Muscle of arm (tissue), 12 donors: Measurements from ENCODE around the gene ANKRD39. TPM values are rescaled to one million over a fixed set of nuclear protein-coding genes. Genes with fewer than 3 reads are reported as not detected.
"Not testable (repeated sequence)": the region's sequence is repeated elsewhere in the genome, so short reads cannot be mapped to it uniquely, and the experiment has no call there.

Experiments used
- DNase-seq: peaks from one replicate; pipeline ENCODE4 v3.0.0-alpha.2; 2013
- polyA plus RNA-seq, 12 donors: library from polyadenylated mRNA; unstranded; fragments of 120-200 nt; gene quantifications; one replicate each; pipeline ENCODE4 v1.2.1, GENCODE V29; 2013; ENCODE audit not compliant: insufficient read length in 12 of 12

ANKRD39 gene
- polyA plus RNA-seq, 12 donors, result 5.5 to 9.4 (median 7.2) TPM; not detected in 2

DNA sequence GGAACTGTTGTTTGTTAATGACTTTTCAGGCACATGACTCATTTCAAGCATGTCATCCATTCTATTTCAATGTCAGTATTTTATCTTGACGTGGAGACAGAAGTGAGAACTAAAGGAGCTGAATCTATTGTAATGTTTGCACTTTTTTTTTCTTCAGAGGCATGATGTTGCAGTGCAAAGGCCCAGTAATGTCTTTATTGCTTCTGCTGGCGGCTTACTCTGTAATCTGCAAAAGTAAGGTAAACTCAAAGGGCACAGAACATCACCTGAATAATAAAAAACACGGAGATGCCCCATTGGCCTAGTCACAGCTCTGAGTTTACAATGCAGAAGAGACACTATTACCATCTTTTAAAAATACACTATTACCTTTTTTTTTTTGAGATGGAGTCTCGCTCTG is 44.2 kb downstream of the ANKRD39 start:
- no peak for DNase-seq

DNA sequence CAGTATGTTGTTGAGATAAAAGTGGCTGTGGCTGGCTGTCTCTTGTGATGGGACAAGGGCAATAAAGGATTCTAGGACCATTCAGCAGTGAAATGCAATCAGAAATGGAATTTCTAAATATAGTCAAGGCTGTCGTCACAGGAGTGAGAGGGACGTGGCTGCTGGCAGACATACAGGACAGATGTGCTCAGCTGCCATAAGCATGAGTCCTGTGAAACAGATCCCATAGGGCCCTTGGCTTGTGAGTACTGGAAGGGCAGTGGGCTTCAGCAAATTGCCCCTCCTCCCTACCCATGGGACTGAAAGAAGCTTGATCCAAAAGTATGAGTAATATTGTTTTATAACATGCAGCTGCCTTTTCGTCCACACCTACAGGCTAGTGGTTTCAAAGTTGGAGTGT is 45.9 kb downstream of the ANKRD39 start:
- peak; percentile 86 for DNase-seq

DNA sequence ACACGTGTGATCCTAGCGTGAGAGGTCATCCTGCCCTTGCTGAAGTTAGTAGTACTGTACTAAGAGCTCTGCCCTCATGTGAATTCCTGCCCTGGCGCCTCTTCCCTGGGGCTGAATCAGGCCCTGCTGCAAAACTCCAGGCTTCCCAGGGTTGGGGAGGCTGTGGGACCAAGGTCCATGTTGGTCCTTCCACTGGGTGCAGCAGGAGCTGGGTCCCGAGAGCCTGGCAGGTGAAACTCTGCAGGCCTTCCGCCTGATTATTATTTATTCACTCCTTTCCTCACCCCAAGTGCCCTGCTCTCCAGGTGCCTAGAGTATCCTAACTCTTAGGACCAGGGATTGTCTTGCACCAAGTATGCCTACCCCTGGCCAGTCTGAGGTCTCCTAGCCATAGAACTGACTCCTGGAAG is 47.0 kb downstream of the ANKRD39 start:
- DNase-seq, result no peak

DNA sequence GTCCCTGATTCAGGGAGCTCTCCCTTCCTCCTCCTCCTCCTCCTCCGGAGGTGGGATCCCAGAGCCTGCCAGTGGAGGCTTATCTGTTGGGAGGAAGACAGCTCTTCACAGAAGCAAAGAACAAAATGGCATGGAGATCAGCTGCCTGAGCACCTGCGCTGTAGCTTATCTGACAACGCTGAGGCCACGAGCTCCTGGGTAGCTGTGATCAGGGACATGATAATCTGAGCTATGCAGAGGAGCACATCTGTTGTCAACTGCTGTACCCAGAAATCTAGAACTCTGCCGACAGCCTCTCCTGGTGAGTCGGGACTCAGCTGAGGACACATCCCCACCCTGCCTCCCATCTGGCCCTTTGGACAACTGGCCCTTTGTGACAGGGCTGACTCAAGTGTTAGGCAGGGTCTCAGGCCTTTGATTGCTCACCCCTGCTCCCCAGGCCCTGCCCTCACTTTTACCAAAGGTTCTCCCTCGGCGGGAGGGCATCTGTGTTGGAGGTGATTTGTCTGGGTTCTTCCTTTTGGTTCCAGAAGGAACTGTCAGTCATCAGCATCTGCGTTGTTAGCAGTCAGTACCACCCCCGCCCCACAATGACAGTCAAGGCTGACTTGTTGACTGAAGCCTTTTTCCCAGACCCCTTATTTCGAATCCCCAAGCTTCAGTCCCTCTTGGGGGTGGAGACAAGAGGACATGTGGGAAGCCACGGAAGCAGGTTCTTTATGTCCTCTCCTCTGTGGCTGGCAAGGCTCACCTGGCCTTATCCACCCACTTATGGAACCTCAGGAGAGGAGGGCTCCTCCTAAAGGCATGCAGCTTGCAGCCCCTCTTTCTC is 47.6 kb downstream of the ANKRD39 start:
- DNase-seq, result no peak

DNA sequence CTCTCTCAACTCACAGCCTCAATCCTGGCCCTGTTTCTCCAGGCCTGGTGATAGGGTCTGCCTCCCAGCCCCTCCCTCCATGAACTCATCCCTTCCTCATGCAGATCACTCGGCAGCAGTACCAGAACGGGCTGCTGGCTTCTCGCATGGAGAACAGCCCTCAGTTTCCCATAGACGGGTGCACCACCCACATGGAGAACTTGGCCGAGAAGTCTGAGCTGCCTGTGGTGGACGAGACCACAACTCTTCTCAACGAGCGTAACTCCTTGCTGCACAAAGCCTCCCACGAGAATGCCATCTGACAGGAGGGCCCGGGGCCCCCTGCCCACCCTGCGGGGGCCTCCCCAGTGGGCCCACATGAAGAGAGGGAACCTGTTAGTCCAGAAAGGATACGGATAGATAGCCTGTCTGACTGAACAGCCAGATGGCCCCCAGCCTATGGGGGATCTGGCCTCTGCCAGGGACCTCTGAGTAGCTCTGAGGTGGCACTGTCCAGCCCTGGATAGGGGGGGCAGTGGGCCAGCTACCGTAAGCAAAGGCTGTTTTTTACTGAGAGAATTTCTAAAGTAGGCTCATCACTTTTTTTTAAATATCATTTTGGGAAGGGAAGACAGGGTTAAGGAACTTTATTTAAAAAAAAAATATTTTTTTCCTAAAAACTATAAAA is 48.5 kb downstream of the ANKRD39 start:
- no peak for DNase-seq

DNA sequence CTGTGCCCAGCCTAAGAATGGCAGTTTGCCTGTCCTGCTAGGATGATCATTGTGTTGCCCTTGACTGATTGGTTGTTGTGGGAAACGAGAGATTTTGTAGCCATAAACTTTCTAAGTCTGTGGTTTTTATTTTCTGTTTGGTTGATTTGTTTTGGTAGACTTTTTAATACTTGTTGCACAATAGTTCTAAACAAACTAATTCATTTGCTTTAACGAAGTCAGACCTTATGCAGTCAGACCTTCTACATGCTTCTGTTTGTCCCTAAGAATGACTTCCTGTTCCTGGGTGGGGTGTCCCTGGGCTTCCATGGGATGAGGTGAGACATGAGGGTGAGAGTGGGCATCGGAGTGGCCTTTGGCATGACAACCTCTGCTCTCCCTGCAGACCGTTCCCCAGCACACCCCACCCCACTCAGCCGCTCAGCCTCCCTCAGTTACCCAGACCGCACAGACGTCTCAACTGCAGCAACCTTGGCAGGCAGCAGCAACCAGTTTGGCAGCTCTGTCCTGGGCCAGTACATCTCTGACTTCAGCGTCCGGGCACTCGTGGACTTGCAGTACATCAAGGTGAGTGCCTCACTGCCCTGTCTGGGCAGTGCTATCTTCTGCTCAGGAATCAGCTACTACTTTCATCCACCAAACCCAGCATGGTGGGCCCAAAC is 49.5 kb downstream of the ANKRD39 start:
- no peak for DNase-seq

DNA sequence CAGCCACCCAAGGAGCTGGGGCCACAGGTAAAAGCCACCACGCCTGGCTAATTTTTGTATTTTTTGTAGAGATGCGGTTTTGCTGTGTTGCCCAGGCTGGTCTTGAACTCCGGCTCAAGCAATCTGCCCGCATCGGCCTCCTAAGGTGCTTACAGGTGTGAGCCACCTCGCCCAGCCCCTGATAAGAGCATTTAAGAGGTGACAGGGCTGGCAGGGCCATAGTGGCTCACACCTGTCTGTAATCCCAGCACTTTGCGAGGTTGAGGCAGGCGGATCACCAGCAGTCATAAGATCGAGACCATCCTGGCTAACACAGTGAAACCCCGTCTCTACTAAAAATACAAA is 50.7 kb downstream of the ANKRD39 start:
- no peak for DNase-seq

DNA sequence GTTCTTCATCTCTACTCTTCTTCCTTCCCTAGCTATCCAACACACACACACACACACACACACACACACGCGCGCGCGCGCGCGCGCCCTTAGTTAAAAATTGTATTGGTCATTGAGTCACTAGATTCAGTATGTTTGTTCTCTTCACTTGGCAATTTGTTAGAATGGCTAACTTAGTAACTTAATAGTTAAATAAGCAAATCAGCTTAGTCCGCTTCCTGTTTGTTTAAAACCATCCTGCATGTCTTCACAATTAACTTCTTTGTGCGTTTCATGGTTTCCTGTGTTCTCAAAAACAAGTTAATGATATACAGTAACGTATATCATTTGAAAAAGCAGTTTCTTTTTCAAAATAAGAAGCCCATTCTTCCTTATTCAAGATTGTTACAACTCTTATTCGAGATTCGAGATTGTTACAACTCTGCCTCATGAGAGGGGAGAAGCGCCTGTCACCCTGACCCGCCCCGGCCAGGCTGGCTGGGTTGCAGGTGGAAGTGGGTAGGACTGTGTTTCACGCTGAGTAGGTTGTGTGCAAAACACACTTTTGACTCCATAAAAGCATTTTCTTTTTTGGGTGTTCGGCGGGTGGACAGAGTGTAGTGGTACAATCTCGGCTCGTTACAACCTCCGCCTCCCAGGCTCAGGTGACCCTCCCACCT is 51.2 kb downstream of the ANKRD39 start:
- no peak for DNase-seq

DNA sequence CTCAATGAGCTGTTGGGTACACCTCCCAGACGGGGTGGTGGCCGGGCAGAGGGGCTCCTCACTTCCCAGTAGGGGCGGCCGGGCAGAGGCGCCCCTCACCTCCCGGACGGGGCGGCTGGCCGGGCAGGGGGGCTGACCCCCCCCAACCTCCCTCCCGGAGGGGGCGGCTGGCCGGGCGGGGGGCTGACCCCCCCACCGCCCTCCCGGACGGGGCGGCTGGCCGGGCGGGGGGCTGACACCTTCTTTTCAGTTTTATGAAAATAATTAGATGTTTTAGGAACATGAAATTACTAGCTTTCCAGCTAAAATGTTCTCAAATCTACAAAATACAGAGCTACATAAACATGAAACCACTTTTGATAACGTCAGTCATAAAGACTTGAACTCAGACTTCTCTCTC is 51.9 kb downstream of the ANKRD39 start:
- DNase-seq, result not testable (repeated sequence)

DNA sequence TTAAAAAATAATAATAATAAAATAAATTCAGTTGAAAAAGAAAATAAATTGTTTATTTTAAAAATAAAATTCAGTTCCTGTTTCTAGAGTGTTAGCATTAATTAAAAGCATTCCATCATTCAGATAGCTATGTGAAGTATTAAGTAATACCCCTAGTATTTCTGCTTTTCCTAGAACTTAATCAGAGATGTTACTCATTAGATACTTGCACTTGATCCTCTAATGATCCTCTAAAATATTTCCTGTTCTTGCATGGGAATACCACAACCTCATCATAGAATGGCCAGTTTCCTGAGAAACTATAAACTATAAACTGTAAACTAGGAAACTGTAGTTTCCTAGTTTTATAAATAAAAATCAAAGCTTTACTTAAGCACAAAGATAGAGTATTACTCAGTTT is 52.8 kb downstream of the ANKRD39 start:
- DNase-seq, result no peak

DNA sequence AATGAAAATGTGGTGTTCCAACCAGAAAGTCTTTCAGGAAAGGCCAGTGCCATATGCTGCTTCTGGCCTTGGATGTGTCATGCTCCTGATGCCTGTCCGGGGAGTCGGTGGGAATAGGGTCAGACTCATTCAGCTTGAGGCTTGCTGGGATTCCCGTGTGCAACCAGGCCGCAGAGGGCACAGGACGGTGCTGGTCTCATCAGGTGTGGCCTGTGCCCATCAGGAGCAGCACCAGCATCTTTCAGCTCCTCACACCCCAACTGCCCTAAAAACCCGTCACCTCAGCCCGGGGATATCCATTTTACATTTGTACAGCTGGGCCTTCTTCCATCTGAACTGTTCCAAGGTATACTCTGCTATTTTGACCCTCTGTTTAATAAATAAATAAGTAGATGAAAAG is 55.1 kb downstream of the ANKRD39 start:
- DNase-seq, result no peak

DNA sequence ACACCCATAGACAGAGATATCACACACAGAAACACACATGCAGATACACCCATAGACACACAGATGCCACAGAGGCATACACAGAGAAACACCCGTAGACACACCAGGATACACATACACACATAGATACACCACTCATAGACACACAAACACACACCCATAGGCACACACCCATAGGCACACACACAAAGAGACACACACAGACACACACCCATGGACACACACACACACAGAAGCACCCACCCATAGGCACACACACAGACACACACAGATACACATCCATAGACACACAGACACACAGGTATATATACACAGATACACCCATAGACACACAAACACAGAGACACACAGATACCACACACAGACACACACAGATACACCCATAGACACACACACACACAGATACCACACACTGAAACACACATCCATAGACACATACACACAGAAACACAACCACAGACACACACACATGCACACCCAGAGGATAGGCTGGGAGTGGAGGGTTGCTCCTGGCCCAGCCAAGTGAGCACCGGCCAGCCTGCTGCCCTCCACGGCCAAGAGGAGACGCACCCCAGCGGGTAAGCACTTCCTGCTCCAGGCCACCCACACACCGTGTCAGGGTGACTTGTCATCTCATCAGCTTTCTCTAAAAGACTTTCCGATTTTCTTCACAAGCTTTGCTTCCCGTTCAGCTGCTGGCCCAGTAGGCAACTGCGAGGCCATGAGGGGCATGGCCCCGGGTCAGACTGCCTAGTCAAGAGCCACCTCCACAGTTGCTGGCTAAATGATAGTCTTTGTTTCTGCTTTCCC is 55.8 kb downstream of the ANKRD39 start:
- DNase-seq, result no peak

DNA sequence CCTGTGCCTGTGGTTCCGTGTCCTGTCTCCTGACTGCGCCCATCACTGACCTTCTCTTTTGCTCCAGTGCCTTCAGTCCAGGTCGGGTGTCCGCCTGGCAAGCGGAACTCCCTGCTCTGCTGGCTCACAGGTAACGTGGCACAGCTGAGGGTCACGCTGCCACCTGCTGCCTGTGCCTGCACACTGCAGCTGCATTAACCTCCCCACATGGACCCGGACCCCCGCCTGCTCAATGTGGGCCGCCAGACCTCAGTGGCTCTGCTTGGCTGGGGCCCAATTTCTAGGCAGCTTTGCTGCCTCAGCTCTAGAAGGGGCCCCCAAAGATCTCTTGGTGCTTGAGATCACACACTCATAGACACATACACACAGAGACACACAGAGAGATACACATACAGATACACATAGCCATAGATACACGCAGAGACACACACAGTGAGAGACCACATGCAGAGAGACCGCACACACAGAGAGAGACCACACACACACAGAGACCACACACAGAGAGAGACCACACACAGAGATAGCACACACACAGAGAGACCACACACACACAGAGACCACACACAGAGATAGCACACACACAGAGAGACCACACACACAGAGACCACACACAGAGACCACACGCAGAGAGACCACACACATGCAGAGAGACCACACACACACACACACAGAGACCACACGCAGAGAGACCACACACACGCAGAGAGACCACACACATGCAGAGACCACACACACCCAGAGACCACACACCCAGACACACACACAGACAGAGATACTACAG is 56.6 kb downstream of the ANKRD39 start:
- DNase-seq, result peak; percentile 62

DNA sequence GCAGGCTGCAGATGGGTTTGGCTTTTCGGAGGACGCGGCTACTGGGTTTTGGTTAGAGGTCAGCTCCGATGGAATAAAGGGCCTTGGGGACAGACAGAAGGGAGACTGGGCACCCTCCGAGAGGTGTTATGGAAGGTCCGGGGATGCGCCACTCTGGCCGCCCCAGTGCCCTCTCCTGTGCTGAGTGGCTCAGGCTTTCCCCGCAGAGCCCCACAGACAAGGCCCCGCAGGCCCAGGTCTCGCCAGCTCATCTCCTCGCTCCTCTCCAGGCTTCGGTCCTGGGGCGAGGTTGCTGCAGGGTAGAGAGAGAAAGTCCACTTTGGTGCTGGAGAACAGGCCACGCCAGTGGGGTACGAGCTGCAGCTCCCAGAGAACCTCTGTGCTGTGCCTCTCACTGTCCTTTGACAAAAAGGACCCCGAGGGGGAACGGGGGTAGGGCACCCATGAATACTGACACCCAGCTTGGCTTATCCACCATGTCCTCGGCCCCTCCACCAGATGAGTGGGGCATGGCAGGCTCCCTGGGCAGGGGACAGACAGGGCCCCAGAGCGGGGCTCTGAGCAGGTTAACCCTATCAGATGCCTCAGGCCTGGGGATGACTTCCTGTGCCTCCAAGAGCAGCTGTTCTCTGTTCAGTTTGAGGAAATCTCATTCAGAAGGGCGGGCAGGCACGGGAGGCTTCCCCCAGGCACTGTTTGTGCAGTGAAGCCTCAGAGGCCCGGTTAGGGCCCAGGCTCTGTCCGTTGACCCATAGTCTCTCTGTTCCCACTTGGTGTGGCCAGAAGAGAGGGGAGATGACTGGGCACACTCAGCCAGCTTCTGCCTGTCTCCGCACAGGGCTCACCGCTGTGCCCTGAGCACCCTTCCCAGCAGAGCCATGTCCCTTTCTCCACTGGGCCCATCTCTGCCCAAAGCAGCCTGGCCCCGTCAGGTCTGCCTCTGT is 57.5 kb downstream of the ANKRD39 start:
- no peak for DNase-seq

DNA sequence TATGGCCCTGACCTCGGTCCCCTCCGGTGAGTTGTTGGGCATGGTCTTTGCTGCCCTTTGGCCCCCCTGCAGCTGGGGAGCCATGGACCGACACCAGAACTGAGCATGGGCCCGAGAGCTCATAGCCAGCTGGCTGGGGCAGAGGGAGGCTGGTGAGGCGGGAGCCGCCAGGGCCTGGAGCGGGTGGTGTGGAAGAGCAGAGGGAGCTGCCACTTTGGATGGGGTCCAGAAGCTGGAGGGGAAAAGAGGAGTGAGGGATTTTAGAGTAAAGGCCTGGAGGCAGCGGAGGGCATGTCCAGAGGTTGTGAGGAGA is 58.2 kb downstream of the ANKRD39 start:
- no peak for DNase-seq

DNA sequence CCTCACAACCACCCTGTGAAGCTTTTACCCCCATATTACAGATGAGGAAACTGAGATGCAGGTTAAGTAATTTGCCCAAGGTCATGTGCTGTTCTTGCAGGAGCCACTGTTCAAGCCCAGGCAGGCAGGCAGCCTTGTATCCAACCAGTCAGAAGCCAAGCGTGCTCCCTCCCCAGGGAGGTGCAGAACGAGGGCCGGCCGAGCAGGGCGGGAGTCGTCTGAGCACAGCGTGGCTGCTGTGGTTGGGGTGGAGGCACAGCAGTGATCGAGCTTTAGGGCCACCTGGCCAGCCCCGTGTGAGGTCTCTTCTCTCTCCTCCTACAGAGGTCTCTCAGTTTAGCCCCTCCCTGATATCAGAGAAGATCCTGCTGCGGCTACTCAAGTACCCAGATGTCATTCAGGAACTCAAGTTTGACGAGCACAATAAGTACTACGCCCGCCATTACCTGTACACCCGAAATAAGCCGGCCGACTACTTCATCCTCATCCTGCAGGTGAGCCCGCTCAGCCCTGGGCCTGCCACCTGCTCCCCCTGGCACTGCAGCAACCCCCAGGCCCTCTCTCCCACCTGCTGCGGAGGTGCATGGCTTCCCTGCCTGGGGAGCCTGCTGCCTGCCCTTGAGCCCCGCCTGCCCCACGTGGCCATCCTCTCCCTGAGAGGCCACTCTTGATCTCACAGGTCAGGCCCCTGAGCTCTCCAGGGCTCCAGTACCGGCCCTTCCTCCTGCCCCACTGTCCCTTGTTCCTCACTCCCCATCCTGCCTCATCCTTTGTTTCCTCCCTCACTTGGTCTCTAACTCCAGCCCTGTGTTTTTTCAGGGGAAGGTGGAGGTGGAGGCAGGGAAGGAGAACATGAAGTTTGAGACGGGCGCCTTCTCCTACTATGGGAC is 58.8 kb downstream of the ANKRD39 start:
- DNase-seq, result no peak
